Hematopoietic multipotent progenitor cell treated with erythropoietin and hydrocortisone succinate and interleukin-3 and kit ligand, for 6 days (in vitro differentiated cells): ENCODE data around the gene TSC2.
"Not testable (repeated sequence)": the region's sequence is repeated elsewhere in the genome, so short reads cannot be mapped to it uniquely, and the experiment has no call there.

ENCODE experiments used
- DNase-seq: peaks from one replicate; pipeline ENCODE4 v3.0.0-alpha.2; 2015

TSC2 gene

DNA sequence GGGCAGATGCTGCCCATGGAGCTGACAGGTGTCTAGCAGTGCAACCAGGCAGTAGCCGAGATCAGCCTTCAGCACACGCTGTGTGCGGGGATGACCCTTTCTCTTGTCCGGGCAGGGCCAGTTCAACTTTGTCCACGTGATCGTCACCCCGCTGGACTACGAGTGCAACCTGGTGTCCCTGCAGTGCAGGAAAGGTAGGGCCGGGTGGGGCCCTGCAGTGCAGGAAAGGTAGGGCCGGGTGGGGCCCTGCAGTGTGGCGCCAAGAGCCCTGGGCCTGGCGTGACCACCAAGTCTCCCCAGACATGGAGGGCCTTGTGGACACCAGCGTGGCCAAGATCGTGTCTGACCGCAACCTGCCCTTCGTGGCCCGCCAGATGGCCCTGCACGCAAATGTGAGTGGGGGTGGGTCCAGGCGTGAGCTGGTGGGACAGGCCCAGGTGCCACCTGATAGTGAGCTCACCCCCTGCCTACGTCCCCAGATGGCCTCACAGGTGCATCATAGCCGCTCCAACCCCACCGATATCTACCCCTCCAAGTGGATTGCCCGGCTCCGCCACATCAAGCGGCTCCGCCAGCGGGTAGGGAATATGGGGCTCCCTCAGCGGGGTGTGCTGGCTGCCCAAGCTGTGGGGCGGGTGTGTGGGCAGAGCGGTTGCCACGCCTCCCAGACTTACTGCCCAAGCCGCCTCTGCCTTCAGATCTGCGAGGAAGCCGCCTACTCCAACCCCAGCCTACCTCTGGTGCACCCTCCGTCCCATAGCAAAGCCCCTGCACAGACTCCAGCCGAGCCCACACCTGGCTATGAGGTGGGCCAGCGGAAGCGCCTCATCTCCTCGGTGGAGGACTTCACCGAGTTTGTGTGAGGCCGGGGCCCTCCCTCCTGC lies 40.2 kb downstream of the TSC2 start:
- DNase-seq: no peak

DNA sequence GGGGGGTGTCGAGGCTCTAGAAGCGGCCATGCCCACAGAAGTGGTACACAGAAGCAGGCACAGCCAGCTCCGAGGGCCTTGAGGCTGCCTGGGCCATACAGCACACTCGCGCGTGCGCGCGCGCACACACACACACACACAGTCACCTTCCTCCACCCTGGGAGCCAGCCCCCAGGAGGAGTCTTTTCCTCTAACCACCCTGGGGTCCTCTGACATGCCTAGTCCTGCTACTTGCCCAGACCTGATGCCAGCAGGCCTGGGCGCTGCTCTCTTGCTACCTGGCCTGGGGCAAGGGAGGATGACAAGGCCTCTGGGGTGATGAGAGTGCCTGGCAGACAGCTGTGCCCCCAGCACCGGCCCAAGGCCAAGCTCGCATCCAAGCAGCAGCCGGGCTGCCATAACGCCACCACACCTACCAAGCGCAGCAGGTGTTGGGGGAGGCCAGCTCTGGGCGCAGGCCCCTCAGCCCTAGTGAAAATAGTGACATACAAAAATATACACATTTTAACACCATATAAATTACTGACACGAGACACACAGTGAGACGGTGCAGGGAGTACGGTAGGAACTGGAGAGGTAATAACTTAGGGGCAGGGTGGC lies 41.1 kb downstream of the TSC2 start:
- no peak for DNase-seq

DNA sequence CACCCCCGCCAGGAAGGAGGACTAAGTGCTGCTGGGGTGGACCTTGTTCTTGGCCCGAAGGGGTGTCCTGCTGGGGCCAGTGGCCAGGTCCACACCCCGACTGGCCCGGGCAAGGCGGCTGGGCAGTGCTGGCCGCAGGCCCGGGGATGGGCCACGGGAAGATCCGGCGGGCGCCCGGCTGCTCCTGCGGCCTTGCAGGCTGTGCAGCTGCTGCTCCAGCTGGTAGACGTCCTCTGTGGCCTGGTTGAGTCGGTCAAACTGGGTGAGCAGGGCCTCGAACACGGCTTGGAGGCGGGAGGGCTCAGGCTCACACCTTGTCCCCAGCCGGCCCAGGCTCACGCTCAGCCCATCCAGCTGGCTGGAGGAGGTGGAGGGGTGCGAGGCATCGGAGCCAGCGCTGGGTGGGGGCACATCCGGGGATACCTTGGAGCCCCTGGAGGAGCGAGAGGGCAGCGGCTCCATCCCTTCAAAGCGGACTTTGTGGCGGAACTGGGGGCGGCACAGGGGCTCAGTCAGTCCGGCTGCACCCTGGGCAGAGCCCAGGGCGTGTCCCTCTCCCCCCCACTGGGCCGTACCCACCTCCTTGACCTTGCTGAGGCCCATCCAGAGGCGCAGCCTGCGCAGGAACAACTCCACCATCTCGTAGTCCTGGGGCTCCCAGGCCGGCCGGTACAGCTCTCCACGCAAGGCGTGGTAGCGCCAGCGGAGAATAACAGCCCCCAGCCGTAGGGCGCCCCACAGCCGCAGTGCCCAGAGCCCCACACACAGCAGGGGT lies 42.1 kb downstream of the TSC2 start:
- DNase-seq: no peak

DNA sequence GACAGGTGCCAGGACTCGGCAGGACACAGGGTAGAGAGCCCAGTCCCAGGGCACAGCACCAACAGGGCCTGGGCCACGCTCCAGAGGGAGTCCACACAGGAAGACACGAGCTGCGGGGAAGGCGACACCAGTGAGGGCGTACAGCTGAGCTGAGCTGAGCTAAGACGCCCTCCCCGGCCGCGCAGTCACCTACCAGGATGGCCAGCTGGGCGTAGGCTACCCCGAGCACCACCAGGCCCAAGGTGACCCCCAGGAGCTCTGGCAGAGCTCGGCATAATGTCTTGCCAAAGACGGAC lies 42.6 kb downstream of the TSC2 start:
- no peak for DNase-seq

DNA sequence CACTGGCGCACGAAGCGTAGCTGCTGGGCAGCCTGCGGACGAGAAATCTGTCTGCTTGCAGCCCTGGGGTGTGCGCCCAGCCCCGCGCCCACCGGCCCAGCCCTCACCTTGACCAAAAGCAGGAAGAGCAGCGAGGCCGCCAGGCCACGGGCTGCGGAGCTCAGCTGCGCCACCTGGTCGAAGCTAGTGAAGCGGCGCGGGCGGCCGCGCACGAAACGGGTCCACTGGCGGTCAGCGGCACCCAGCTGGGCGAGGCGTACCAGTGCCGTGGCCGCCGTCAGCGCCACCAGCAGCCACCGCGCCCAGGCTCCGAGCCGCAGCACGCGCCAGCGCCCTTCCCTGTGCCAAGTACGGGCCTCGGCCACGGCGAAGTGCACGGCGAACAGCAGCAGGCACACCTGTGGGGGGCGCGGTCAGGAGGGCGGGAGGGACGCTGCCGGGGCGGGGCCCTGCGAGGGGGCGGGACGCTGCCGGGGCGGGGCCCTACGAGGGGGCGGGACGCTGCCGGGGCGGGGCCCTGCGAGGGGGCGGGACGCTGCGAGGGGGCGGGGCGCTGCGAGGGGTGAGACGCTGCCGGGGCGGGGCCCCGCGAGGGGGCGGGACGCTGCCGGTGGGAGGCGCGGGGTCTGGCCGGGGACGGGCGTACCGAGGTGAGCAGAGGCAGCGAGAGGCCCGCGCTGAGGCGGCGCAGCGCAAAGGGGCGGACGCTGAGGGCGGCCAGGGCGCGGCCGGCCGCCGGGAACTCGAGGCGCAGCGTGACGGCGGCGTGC lies 43.2 kb downstream of the TSC2 start:
- no peak for DNase-seq

DNA sequence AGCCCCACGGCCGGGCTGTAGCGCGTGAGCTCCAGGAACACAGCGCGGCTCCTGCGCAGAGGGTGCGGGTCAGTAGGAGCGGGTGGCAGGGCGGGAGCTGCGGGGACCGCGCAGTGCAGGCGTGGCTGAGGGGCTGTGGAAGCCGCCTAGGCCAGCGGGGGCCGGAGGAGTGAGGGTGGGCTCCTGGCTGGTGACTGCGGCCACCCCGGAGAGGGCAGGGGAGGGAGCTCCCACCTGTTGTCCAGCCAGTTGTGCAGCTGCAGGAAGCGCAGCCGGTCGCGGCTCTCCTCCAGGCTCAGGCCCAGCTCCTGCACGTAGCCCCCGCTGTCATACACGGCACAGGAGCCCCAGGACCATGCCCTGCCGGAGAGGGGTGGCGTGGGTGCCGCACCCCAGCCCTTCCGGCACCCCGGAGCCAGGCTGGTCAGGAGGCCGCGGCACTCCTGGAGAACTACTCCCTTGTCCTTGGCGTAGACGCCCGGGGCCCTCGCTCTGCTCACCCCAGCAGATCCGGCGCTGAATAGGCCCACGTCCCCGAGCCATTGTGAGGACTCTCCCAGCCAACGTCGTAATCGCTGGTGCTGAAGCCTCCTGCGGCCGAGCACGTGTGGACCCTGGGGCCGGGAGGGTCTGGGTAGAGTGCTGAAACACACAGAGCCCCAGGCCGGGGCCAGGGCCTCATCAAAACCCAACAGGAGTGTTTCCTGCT lies 43.9 kb downstream of the TSC2 start:
- DNase-seq: no peak

DNA sequence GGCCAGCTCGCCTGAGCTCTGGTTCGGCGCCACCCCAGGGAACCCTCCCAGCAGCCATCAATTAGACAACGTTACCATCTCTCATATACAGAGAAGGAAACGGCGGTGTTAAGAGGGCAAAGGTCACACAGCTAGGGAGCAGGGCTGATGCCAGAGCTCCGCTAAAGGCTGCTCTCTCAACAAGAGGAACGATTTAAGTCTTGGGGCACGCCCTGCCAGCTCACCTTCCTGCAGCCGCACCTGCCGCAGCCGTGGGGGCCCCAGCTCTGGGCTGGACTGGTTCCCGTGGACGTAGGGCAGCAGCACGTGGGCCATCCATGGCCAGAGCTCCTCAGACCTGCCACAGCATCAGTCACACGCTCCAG lies 44.5 kb downstream of the TSC2 start:
- no peak for DNase-seq

DNA sequence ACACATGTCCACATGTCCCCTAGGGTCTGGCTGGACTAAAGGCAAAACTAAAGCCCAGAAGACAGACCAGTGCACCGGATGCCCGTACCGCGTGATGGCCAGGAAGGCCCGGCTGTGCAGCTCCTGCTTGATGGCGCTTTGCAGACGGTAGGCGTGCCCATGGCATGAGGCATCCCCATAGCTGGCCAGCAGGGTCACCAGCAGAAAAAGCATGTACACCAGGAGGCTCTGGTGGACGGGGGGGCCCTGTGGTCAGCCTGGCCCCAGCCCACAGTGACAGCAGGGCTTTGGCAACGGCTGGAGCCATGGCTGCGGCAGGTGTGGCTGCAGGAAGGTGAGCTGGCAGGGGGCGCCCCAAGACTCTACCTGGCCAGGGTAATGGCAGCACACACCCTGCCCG lies 45.1 kb downstream of the TSC2 start:
- no peak for DNase-seq

DNA sequence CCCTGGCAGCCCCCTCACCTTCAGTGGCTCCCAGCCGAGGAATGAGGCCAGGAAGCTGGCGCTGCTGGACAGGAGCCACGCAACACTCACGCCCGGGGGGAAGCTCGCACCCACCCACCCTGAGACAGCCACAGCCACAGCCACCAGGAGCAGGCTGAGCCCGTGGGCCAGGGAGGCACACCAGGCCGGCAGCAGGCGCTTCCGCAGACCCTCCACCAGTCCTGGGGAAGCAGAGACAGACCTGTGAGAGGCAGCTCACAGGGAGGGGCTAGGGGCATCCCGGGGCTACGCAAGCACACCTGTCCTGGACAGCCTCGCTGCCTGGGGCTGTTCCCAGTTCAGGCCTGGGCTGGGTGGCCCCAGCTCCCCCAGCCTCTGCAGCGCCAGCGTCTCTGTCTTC lies 46.0 kb downstream of the TSC2 start:
- DNase-seq: no peak

DNA sequence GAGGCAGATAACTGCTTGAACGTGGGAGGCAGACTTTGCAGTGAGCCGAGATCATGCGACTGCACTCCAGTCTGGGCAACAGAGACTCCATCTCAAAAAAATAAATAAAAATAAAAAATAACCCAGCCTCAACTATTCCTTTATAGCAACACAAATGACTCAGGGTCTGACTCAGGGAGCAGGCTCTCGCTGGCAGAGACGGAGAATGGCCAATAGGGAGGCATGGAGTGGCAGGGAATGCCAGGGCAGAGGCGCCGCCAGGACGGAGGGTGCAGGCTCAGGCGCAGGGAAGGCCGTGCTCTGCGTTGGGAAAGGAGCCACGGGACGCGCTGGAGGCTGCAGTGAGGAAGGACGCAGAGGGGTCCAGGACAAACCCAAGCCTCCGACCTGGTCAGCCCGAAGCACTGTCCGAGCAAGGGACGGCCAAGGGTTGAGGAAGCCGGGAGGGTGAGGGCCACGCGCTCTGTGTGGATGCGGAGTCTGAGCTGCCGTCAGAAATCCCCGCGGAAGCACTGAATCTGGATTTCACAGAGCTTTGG lies 47.6 kb downstream of the TSC2 start:
- DNase-seq: no peak

DNA sequence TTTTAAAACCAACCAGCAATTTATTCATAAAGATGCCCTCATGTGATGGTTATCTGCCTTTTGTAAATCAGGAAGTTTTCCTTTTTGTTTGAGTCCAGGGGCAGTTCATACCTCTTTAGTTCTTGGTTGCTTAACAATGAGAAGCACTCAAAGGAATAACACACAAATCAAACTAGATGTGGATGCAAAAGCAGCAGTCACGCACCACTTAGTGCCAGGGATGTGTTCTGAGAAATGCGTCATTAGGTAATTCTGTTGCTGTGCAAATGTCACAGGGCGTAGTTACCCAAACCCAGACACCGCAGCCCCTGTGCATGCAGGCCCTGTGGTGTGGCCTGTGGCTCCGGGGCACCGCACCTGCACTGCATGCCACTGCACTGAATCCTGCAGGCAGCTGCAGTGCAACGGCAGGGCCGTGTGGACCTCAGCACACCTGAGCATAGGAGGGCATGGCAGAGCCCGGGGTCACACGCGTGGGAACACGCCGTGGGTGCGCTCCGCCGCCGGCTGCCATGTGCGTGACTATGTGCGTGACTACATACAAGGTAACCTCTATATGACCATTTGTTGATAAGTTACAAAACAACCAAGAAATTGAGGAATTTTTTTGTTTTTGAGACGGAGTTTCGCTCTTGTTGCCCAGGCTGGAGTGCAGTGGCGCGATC lies 48.3 kb downstream of the TSC2 start:
- no peak for DNase-seq

DNA sequence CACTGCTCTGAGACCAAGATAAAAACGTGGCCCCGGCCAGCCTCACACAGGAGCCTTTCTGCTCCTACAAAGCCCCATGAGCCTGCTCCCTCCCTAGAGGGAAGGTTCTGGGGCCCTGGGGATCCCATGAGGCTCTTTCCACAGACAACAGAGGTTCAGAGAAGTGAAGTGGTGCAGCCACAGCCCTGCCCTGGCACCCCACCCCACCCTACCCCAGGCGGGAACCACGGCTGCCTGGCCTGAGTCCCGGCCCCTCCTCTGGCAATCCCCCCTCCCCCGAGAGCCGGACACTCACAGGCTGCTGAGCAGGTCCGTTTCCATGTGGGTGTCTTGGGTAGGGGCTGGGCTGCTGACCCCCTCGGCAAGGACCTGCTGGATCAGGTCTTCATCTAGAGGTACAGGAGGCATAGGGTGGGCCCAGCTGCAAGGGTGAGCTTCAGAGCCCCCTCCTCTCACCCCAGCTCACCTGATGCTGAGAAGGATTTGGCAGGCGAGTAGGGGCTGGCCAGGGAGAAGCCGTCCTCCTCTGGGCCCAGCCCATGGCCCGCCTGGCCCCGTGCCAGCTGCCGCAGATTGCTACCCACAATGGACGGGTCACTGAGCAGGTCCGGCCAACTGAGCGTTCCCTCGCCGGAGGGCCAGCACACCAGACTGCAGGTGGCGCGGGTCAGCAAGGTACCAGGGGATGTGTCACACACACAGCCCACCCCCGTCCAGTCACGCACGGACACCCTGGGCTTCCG lies 49.2 kb downstream of the TSC2 start:
- no peak for DNase-seq

DNA sequence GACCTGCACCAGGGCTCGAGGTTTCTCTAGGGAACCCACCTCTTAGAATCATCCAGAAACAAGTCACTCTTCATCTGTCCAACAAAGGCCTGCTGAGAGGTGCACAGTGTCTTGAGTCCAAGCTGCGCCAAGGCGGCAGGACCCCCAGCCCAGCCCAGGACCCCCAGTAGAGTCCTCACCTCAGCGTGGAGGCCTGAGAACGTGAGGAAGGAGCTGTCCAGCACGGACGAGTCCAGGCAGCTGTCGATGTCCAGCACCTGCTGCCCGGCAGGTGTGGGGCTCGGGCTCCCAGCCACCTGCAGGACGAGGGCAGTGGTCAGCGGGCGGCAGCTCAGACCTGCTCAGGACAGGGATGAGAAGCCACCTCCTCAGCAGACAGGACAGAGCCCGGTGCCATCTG lies 49.9 kb downstream of the TSC2 start:
- not testable (repeated sequence) for DNase-seq

DNA sequence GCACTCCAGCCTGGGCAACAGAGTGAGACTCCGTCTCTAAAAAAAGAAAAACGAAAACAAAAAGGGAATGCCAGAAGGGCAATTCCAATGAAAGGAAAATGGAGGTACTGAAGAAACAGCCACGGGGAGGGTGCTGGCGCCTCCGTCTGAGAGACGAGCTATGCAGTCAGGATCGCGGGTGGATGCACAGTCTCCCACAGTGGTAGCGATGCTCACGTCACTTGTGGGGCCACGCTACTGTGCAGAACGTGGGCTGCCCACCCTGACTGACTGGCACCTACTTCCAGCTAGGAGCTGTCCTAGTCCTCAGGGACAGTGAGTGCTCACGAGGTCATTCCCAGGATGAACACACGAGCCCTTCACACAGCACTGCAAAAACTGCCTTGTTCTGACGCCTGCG lies 53.8 kb downstream of the TSC2 start:
- DNase-seq: not testable (repeated sequence)

DNA sequence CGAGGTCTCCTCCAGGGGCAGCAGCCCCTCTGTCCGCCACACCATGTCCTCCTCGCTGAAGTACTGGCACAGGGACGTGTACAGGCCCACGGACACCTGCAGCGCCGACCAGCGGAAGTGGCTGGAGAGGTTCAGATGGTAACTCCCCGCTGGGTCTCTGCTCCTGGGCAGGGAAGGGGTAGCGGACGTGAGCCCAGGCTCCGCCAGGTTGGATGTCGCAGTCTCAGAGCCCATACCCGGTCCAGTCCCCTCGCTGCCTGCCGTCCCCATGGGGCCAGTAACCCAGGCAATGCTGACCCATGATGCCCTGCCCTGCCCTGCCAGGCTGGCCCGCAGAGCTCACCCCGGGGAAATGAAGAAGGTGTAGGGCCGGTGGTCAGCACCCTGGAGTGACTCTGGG lies 54.7 kb downstream of the TSC2 start:
- no peak for DNase-seq

DNA sequence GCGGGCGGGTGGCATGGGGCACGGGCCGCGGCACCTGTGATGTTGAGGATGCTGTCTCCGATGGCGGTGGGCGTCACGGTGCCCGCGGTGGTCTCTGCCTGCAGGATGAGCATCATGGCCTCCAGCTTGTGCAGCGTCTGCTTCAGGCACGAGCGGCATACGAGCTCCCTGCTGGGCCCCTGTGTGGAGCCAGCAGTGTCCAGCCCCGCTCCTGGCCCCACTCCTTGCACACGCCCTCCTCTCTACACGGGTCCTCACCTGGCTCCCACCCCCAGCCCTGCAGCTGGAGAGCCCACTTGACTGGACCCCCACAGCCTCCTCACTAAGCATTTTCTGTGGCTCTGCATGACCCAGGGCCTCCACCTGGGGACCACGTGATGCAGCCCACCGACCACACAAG lies 56.7 kb downstream of the TSC2 start:
- DNase-seq: not testable (repeated sequence)

DNA sequence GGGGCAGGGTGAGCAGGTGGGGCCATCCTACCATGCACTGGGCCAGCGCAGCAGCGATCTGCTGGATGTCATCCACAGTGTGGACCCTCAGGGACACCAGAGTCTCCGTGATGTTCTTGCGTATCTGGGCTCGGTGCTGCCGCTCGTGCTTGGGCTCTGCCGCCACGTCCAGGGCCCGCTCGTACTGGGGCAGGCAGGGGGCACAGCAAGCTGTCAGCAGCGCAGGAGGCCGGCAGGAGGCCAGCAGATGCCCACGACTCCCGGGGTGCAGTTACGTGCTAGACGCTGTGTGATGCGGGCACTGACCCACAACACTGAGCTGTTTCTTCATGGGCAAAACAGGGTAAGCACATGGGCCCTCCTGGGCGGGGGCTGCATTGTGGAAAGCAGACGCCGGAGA lies 57.5 kb downstream of the TSC2 start:
- not testable (repeated sequence) for DNase-seq

DNA sequence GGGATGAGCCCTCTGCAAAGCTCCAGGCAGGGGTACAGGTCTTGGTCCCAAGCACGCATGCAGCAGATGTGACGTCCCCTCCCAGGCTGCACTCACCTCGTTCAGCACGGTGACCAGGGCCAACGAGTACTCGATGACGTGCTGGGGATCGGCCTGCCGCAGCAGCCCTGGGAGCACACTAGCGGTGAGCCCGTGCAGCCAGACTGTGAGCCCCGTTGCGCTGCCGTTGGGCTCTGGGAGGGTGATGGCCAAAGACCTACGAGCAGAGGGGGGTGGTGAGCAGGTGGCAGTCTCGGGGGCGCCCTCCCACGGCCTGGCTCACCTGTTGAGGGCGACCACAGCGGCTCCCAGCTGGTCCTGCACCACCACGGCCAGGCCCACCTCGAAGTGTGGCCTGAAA lies 58.0 kb downstream of the TSC2 start:
- not testable (repeated sequence) for DNase-seq

DNA sequence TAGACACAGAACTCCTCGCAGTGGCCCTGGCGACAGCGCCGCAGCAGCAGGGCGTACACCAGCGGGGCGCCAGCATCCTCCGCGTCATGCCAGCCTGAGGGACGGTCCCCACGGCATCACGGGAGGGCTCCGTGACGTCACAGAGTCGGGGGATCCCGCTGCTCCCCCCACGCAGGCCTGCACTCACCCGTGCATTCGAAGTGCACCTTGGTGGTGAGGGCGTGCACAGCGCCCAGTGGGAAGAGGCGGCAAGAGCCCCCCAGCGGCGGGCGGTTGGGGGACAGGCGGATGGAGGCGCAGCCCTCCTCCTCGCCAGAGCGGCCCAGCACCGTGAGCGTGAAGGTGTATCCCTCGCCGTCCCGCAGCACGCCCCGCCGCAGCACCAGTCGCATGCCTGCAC lies 58.4 kb downstream of the TSC2 start:
- not testable (repeated sequence) for DNase-seq

DNA sequence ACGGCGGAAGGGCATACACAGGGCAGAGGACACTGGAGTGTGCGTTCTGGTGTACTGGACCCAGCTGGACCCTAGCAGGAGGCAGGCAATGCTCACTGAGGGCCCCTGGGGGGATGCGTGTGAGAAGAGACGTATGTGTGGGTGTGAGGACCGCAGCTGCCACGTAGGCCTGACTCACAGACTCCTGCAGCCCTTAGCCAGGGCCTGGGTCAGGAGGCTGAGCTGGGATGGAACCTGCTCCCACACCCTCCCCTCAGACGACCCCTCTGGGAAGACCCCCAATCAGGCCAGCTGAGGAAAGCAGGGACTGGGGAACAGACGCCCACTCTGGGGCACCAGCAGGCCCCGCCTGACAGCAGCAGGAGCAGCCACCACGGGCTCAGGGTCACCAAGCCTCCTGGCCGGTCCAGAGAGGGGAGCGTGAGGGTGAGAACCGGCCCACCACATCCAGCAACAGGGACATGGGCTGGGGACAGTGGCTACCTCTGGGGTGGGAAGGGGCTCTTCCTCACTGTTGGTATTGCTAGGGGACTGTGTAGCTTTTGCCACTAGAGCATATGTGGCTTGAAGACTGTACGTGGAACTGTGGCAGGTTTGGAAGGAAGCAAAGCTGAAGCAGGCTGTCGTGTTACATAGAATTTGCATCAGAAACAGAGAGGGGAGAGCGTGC lies 59.5 kb downstream of the TSC2 start:
- DNase-seq: not testable (repeated sequence)

DNA sequence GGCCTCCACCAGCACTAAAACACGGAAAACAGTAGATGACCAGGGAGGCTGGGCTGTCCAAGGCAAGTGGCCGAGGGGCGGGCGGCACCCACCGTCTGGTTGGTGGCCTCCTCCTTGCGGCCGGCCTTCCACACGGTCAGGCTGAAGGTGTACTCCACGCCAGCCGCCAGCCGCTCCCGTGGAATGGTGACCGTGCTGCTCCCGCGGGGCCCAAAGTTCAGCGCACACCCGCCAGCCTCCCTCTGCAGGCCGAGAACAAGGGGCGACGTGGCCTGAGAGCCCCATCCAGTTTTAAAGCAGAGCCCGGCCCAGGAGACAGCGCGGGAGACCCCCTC lies 60.0 kb downstream of the TSC2 start:
- not testable (repeated sequence) for DNase-seq
